HG02885 (cell line): ENCODE data around the gene KCNQ1.

Experiments used
- ATAC-seq: cut with Tn5 transposase; IDR thresholded peaks from one replicate; pipeline ENCODE4 v1.9.1; 2021; ENCODE audit warnings: mild to moderate bottlenecking; ENCODE audit not compliant: unreplicated experiment, poor library complexity

KCNQ1 gene

GRCh38 chr11:2849994-2850770 lies 405.4 kb downstream of the KCNQ1 start:
- no peak for ATAC-seq

- ATAC-seq, result no peak
Observed at GRCh38 chr11:2853401-2853800, 408.6 kb downstream of the KCNQ1 start.

DNA sequence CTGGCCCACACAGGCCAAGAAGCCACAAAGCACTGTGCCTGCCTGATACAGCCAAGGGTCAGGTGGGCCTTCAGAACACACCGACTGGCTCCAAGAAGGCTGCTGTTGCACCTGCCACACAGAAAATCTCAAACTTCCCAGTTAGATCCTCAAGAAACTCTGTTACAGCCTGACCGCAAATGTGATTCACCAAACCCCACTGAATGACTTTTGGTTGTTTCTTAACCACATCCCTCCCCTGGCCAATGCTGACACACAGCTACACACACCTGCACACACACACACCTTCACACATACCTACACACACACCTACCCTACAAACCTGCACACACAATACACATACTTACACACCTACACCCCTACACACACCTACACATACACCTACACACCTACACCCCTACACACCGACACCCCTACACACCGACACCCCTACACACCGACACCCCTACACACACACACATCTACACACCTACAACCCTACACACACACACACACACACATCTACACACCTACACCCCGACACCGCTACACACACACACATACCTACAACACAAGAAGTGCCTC lies 409.3 kb downstream of the KCNQ1 start:
- no peak for ATAC-seq

GRCh38 chr11:2855162-2855561 lies 410.4 kb downstream of the KCNQ1 start:
- ATAC-seq, result no peak

DNA sequence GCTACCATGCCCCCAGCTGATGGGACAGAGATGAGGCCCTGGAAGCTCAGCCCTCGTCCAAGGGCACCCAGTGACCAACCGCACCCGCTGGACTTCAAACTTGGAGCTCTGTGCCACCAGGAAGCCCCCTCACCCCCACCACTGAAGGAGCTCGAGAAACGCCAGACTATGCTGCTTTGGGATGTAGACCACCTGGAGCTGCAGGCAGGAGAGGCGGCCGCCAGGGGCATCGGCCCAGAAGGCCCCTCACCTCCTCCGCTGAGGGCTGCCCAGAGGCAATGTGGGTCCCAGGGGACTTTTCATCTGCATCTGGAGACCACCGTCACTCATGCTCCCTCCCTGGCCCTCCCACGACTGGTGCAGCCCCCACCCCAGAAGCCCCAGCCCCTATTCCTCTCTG lies 412.5 kb downstream of the KCNQ1 start:
- ATAC-seq, result no peak

DNA sequence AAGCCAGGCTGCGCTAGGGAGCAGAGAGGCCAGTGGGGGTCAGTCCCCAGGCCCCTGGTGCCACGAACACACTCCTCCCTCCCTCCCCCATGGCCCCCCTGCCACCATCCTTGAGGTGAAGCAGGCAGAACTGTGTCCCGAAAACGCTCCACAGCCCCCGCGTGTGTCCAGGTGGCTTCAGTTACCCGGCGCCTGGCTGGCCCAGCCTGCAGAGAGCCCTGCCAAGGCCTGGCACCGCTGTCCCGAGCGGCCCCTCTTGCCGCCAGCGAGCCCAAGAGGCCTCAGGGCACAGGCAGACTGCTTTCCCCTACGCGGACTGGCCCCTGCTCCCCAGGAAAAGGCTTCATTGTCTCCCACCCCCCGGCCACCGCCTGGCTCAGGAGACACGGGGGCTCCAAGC lies 413.1 kb downstream of the KCNQ1 start:
- no peak for ATAC-seq

- ATAC-seq, result no peak
Observed at GRCh38 chr11:2858995-2859698, 414.3 kb downstream of the KCNQ1 start.

DNA sequence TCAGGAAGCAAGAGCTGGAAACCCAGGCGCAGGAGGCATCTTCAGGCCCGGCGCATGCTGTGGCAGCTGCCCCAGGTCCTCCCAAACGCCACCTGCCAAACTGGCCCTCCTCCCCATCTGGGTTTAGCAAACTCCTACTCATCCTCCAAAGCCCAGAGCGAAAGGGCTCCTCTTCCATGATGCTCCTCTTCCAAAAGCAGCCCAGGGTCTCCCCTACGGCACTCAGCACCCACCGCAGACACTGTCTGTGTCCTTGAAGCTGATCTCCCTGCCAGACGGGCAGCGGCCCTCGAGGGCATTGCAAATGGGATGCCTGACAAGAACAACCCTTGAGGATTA lies 414.9 kb downstream of the KCNQ1 start:
- no peak for ATAC-seq

GRCh38 chr11:2860636-2861035 lies 415.8 kb downstream of the KCNQ1 start:
- ATAC-seq, result no peak

DNA sequence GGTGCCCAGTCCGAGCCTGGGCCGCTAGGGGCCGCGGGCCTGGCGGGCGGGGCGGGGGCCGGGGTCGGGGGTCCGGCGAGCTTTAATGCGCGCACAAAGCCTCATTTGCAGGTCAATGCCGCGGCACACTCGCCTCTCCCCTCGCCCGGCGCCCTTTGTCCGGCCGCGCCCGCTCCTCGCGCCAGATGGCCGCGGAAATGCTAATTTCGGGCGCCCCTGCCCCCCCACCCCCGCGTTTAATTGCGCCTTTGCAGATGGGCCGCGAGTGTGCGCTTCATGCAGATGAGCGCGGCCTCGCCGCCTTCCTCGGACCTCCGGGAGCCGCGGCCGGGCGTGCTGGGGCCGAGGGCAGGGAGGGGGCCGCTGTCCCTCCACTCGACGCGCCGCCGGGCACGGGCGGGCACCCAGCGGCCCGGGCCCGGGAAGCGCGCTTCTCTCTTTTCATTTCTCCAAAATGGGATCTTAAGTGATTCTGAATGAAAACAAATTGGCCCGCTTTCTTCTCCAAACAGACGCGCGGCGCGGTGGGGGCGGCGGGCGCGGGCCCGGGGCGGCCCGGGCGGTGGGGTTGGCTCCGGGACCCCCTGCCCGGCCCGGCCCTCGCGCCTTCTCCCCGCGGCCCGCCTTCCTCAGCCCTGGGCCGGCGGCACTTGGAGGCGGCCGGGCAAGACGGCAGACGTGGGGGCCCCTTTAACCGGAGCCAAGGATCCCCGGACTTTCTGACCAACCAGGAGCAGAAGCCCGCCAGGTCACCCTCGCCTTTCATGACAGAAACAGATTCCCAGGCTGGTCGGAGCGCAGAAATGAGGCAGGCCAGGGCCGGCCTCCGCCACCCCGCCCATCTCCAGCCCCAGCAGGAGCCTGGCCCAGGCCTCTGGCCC lies 417.8 kb downstream of the KCNQ1 start:
- ATAC-seq, result no peak

GRCh38 chr11:2863276-2863618 lies 418.4 kb downstream of the KCNQ1 start:
- no peak for ATAC-seq

- ATAC-seq, result no peak
Observed at GRCh38 chr11:2864901-2865300, 420.1 kb downstream of the KCNQ1 start.

GRCh38 chr11:2865922-2866577 lies 421.2 kb downstream of the KCNQ1 start:
- ATAC-seq, result no peak

- ATAC-seq, result no peak
Observed at GRCh38 chr11:2867142-2867541, 422.3 kb downstream of the KCNQ1 start.

- no peak for ATAC-seq
Observed at GRCh38 chr11:2867722-2868505, 423.1 kb downstream of the KCNQ1 start.

GRCh38 chr11:2868506-2869133 lies 423.8 kb downstream of the KCNQ1 start:
- ATAC-seq, result no peak

GRCh38 chr11:2869134-2869526 lies 424.3 kb downstream of the KCNQ1 start:
- ATAC-seq, result no peak

DNA sequence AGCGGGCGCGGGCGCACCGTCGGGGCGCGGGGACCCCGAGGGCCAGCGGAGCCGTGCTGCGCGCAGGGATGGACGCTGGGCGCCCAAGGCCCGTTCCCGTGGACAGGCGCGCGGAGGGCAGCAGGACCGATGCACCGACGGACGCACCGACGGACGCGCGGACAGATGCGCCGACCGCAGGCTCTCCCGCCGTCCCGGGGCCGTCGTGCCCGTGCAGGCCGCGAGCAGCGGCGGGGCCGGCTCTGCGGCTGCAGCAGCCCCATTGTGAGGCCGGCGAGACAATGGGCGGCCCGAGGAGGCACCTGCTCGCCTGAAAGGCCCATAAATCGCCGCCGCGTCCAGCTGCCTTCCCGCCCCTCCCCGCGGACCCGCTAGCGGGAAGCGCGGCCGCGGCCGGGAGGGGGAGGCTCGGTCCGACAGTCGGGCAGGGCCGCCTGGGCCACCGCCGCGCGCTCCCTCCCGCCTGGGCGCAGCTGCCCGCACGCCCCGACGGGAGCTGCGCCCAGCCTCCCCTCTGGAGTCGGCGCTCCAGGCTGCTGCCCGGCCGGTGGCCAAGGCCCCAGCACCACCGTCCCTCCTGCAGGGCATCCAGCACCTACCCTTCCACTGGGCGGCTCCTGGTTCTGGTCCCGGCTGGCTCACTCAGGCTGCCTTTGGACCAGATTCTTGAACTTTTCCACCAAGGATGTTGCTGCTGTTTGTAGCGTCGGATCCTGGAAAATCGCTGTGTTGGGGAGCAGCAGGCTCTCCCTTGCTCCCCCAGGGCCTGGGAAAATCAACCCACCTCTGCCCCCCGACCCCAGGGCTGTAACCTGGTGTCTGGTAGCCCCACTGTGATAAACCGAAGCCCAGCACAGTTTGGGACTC lies 425.0 kb downstream of the KCNQ1 start:
- no peak for ATAC-seq
